OCI-LY1 (cell line): Measurements from ENCODE around the gene AGFG1.

Source experiments
- H2AFZ ChIP-seq: fragments of 200-600 bp; sonication (generic), shearing (Covaris generic); 2 replicates; pipeline ENCODE4 v1.6.0; 2014; ENCODE audit warnings: antibody characterized with exemption, mild to moderate bottlenecking, low read length
- H3F3A ChIP-seq: fragments of 200-600 bp; sonication (generic), shearing (Covaris generic); 2 replicates; pipeline ENCODE4 v1.6.0; 2014; ENCODE audit warnings: mild to moderate bottlenecking, antibody characterized with exemption, low read length, moderate library complexity; ENCODE audit not compliant: insufficient read depth
- H3K27ac ChIP-seq: fragments of 200-600 bp; sonication (generic); 2 replicates; pipeline ENCODE4 v1.5.1; 2014; ENCODE audit warnings: low read length, mixed run types, mild to moderate bottlenecking, low read depth; ENCODE audit not compliant: poor library complexity, severe bottlenecking
- H3K27me3 ChIP-seq: fragments of 200-600 bp; sonication (generic); 2 replicates; pipeline ENCODE4 v1.6.0; 2014; ENCODE audit warnings: antibody characterized with exemption, mild to moderate bottlenecking, low read length, moderate library complexity; ENCODE audit not compliant: insufficient read depth
- H3K36me3 ChIP-seq: fragments of 200-600 bp; sonication (generic); 2 replicates; pipeline ENCODE4 v1.6.1; 2014; ENCODE audit warnings: mild to moderate bottlenecking, antibody characterized with exemption, low read length, moderate library complexity, mixed read lengths; ENCODE audit not compliant: insufficient read depth
- H3K4me1 ChIP-seq: fragments of 200-600 bp; sonication (generic); 2 replicates; pipeline ENCODE4 v1.5.1; 2014; ENCODE audit warnings: mild to moderate bottlenecking, low read length, moderate library complexity; ENCODE audit not compliant: insufficient read depth, severe bottlenecking
- H3K4me2 ChIP-seq: fragments of 200-600 bp; sonication (generic), shearing (Covaris generic); 2 replicates; pipeline ENCODE4 v1.6.1; 2014; ENCODE audit warnings: low read length
- H3K4me3 ChIP-seq: fragments of 200-600 bp; sonication (generic); 2 replicates; pipeline ENCODE4 v1.5.1; 2014; ENCODE audit warnings: low read length, low read depth, mild to moderate bottlenecking, mixed read lengths; ENCODE audit not compliant: poor library complexity, severe bottlenecking
- H3K79me2 ChIP-seq: fragments of 200-600 bp; shearing (Covaris generic); 2 replicates; pipeline ENCODE4 v1.6.1; 2016; ENCODE audit warnings: mixed run types, low read length, mixed read lengths; ENCODE audit not compliant: insufficient read depth
- H3K9ac ChIP-seq: fragments of 200-600 bp; sonication (generic), shearing (Covaris generic); 2 replicates; pipeline ENCODE4 v1.6.1; 2014; ENCODE audit warnings: mild to moderate bottlenecking, low read length, mixed read lengths
- H3K9me2 ChIP-seq: fragments of 200-600 bp; sonication (generic), shearing (Covaris generic); 2 replicates; pipeline ENCODE4 v1.6.1; 2014; ENCODE audit warnings: low read depth, mild to moderate bottlenecking, low read length, mixed read lengths
- H3K9me3 ChIP-seq: fragments of 200-600 bp; shearing (Covaris generic); 2 replicates; pipeline ENCODE4 v1.6.1; 2014; ENCODE audit warnings: low read length, mixed read lengths
- H4K20me1 ChIP-seq: fragments of 200-600 bp; sonication (generic), shearing (Covaris generic); 2 replicates; pipeline ENCODE4 v1.6.0; 2016; ENCODE audit warnings: mild to moderate bottlenecking, low read length; ENCODE audit not compliant: insufficient read depth
- CTCF ChIP-seq: fragments of 200-600 bp; sonication (generic), shearing (Covaris generic); IDR thresholded peaks from 2 replicates; pipeline ENCODE4 v1.5.1; 2017; ENCODE audit warnings: mild to moderate bottlenecking, antibody characterized with exemption, low read length, moderate library complexity, mixed read lengths
- EZH2 ChIP-seq: fragments of 200-600 bp; sonication (generic), shearing (Covaris generic); IDR thresholded peaks from 2 replicates; pipeline ENCODE4 v1.8.0; 2017; ENCODE audit warnings: borderline replicate concordance, mixed run types, mild to moderate bottlenecking, antibody characterized with exemption, low read length, moderate library complexity, mixed read lengths

The AGFG1 gene

GRCh38 chr2:227576812-227577211 lies 104.9 kb downstream of the AGFG1 start:
- Histone ChIP-seq H3K9me3 (no peaks in the 10 kb centered on the region), H3K79me2 (no peaks in the 10 kb centered on the region), H3K9ac (no peak overlapping the region), H3K4me3 (no peak overlapping the region), H3K4me1 (no peaks in the 10 kb centered on the region), H3K36me3 (no peaks in the 10 kb centered on the region), H3K27me3 (no peaks in the 10 kb centered on the region), H3K9me2 (no peaks in the 10 kb centered on the region), H3K27ac (no peak overlapping the region), H4K20me1 (no peaks in the 10 kb centered on the region), H3F3A (no peaks in the 10 kb centered on the region), H2AFZ (no peak overlapping the region), H3K4me2 (no peak overlapping the region)
- TF ChIP-seq CTCF (no peak), EZH2 (no peak)

GRCh38 chr2:227577555-227577954 lies 105.6 kb downstream of the AGFG1 start:
- H3F3A ChIP-seq: no peaks in the 10 kb centered on the region

DNA sequence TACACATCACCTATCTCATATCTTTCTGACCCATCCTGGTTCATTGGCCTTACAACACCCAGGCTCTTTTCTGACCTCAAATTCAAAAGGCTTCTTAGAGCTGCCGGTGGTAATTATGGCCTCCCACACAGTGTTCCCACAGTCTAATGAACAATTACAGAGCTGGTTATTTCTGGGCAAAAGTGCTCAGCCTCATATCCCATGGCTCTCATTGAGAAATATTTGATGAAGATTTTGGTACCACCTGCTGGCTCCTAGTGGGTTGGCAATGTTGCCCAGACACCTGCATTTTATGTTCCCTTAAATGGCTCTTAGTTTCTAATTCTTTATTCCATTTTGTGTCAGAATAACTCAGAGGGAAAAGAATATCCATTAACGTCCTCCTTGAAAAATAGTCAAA lies 106.7 kb downstream of the AGFG1 start:
- no peak overlapping the region for H3K4me2 ChIP-seq
- no peaks in the 10 kb centered on the region for H3F3A ChIP-seq
- no peaks in the 10 kb centered on the region for H4K20me1 ChIP-seq
- no peaks in the 10 kb centered on the region for H3K79me2 ChIP-seq
- no peaks in the 10 kb centered on the region for H3K4me1 ChIP-seq
- no peaks in the 10 kb centered on the region for H3K9me2 ChIP-seq
- 0 out of 2 replicates have a peak, but pooled peaks cover 6% of the 10 kb centered on the region for H3K9me3 ChIP-seq
- H3K27ac ChIP-seq: no peak overlapping the region
- no peak overlapping the region for H3K4me3 ChIP-seq
- H3K27me3 ChIP-seq: no peaks in the 10 kb centered on the region
- TF ChIP-seq CTCF (peak; percentile 49), EZH2 (no peak)
- H3K9ac ChIP-seq: no peak overlapping the region
- no peaks in the 10 kb centered on the region for H3K36me3 ChIP-seq
- H2AFZ ChIP-seq: no peak overlapping the region

More at GRCh38 chr2:227577555-227577954, 105.6 kb downstream of the AGFG1 start:
- Histone ChIP-seq H3K9me3 (0 out of 2 replicates have a peak, but pooled peaks cover 4% of the 10 kb centered on the region), H4K20me1 (no peaks in the 10 kb centered on the region), H3K4me1 (no peaks in the 10 kb centered on the region), H3K9me2 (no peaks in the 10 kb centered on the region), H3K27ac (no peak overlapping the region), H3K36me3 (no peaks in the 10 kb centered on the region), H3K27me3 (no peaks in the 10 kb centered on the region), H2AFZ (no peak overlapping the region), H3K9ac (no peak overlapping the region), H3K4me3 (no peak overlapping the region), H3K79me2 (no peaks in the 10 kb centered on the region), H3K4me2 (no peak overlapping the region)
- TF ChIP-seq EZH2: no peak
- TF ChIP-seq CTCF: no peak
